ENCODE measurements around the gene WDR82.

DNA sequence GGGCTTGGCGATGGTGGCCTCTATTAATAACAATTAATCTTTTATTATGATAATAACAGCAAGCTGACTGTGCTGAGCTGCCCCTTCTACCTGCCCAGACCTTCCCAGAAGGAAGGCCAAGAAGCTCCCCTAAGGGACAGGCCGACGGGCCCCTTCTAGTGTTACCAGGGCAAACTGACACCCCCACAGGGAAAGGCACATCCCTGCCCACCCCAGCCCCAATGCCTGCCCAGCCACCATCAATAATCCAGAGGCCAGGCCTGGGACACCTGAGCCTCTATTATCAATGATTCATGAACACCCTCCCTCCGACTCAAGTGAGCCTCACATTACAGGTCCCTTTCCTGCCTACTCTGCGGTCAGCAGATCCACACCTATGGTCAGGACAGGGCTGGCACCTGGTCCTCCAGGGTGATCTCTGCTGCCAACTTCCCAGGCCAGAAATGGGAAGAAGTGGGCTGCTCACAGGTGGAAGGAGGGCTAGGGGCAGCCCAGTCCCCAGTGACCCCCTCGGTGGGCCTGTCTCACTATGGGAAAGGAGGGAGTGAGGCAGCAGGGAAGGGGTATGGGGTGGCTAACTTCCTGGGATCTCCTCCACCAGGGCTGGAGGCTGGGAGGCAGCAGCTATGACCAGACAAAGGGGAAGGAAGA is 41.3 kb downstream of the WDR82 start:
- TF ChIP-seq, protein P1, sequence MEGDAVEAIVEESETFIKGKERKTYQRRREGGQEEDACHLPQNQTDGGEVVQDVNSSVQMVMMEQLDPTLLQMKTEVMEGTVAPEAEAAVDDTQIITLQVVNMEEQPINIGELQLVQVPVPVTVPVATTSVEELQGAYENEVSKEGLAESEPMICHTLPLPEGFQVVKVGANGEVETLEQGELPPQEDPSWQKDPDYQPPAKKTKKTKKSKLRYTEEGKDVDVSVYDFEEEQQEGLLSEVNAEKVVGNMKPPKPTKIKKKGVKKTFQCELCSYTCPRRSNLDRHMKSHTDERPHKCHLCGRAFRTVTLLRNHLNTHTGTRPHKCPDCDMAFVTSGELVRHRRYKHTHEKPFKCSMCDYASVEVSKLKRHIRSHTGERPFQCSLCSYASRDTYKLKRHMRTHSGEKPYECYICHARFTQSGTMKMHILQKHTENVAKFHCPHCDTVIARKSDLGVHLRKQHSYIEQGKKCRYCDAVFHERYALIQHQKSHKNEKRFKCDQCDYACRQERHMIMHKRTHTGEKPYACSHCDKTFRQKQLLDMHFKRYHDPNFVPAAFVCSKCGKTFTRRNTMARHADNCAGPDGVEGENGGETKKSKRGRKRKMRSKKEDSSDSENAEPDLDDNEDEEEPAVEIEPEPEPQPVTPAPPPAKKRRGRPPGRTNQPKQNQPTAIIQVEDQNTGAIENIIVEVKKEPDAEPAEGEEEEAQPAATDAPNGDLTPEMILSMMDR (IDR thresholded peaks at IDR 0.05): no peak
- peak in 1 of 2 donors; percentile 44 for TF ChIP-seq POLR2A (IDR thresholded peaks at IDR 0.05)

All from adrenal gland (tissue), 5 donors.